Measurements from ENCODE around the gene NUP58. TPM values are rescaled to one million over a fixed set of nuclear protein-coding genes. Genes with fewer than 3 reads are reported as not detected.
"Not testable (repeated sequence)": the region's sequence is repeated elsewhere in the genome, so short reads cannot be mapped to it uniquely, and the experiment has no call there.

The NUP58 gene
- total RNA-seq, 2 experiments from 2014 or later: 80.6 to 86.7 TPM

GRCh38 chr13:25318946-25319345, 17.5 kb downstream of the NUP58 start:
- H3K4me1 Mint-ChIP-seq, H3K27ac Mint-ChIP-seq, CTCF ChIA-PET, H3K27me3 Mint-ChIP-seq, DNase-seq, POLR2A ChIA-PET, H3K9me3 Mint-ChIP-seq, H3K4me3 Mint-ChIP-seq: not testable (repeated sequence)
- H3K36me3 Mint-ChIP-seq (ENCODE audit: low read depth): peaks cover 42% of the 10 kb centered on the region

GRCh38 chr13:25319771-25320170, 18.3 kb downstream of the NUP58 start:
- Mint-ChIP-seq H3K4me3 (no peak overlapping the region), H3K27ac (no peak overlapping the region), H3K27me3 (no peaks in the 10 kb centered on the region), H3K9me3 (no peaks in the 10 kb centered on the region), H3K4me1 (peaks cover 4% of the 10 kb centered on the region), H3K36me3 (ENCODE audit: low read depth) (peaks cover 44% of the 10 kb centered on the region)
- no peak for DNase-seq
- CTCF ChIA-PET: no interaction called here
- POLR2A ChIA-PET: interaction anchor here (2.0 kb wide), 1 partner anchor 17 kb away, joined by 4 read pairs; no protein-coding TSS in a partner anchor

GRCh38 chr13:25324100-25324499, 22.7 kb downstream of the NUP58 start:
- DNase-seq: no peak
- Mint-ChIP-seq H3K27me3 (no peaks in the 10 kb centered on the region), H3K4me1 (no peaks in the 10 kb centered on the region), H3K36me3 (ENCODE audit: low read depth) (peaks cover 40% of the 10 kb centered on the region), H3K9me3 (no peaks in the 10 kb centered on the region), H3K4me3 (no peak overlapping the region), H3K27ac (no peak overlapping the region)
- ChIA-PET CTCF (no interaction called here), POLR2A (interaction anchor here (2.0 kb wide), 1 partner anchor 19 kb away, joined by 11 read pairs; no protein-coding TSS in a partner anchor)

GRCh38 chr13:25329706-25330105, 28.3 kb downstream of the NUP58 start:
- POLR2A ChIA-PET: no interaction called here
- H3K4me3 Mint-ChIP-seq: no peak overlapping the region
- H3K4me1 Mint-ChIP-seq: peaks cover 4% of the 10 kb centered on the region
- DNase-seq: no peak
- H3K27ac Mint-ChIP-seq: no peak overlapping the region
- peaks cover 66% of the 10 kb centered on the region for H3K36me3 Mint-ChIP-seq (ENCODE audit: low read depth)
- CTCF ChIA-PET: no interaction called here
- H3K27me3 Mint-ChIP-seq: no peaks in the 10 kb centered on the region
- H3K9me3 Mint-ChIP-seq: no peaks in the 10 kb centered on the region

GRCh38 chr13:25330541-25330940, 29.1 kb downstream of the NUP58 start:
- no peak for DNase-seq
- Mint-ChIP-seq H3K4me1 (peaks cover 4% of the 10 kb centered on the region), H3K4me3 (no peak overlapping the region), H3K27ac (peak overlapping the region; percentile 8), H3K36me3 (ENCODE audit: low read depth) (peaks cover 64% of the 10 kb centered on the region), H3K27me3 (no peaks in the 10 kb centered on the region), H3K9me3 (no peaks in the 10 kb centered on the region)
- ChIA-PET POLR2A (interaction anchor here (1.4 kb wide), 1 partner anchor 29 kb away, joined by 4 read pairs; the partner anchor contains the start of gene NUP58), CTCF (no interaction called here)

GRCh38 chr13:25335856-25336255, 34.4 kb downstream of the NUP58 start:
- H3K27me3 Mint-ChIP-seq: no peaks in the 10 kb centered on the region
- no peaks in the 10 kb centered on the region for H3K9me3 Mint-ChIP-seq
- POLR2A ChIA-PET: no interaction called here
- DNase-seq: no peak
- no peak overlapping the region for H3K4me3 Mint-ChIP-seq
- H3K27ac Mint-ChIP-seq: no peak overlapping the region
- peaks cover 4% of the 10 kb centered on the region for H3K4me1 Mint-ChIP-seq
- CTCF ChIA-PET: no interaction called here
- peaks cover 54% of the 10 kb centered on the region for H3K36me3 Mint-ChIP-seq (ENCODE audit: low read depth)

- no peak overlapping the region for H3K4me3 Mint-ChIP-seq
- ChIA-PET POLR2A (no interaction called here), CTCF (no interaction called here)
- H3K4me1 Mint-ChIP-seq: no peaks in the 10 kb centered on the region
- H3K9me3 Mint-ChIP-seq: no peaks in the 10 kb centered on the region
- no peak overlapping the region for H3K27ac Mint-ChIP-seq
- peaks cover 6% of the 10 kb centered on the region for H3K36me3 Mint-ChIP-seq (ENCODE audit: low read depth)
- H3K27me3 Mint-ChIP-seq: no peaks in the 10 kb centered on the region
- DNase-seq: no peak
These were observed 44.2 kb downstream of the NUP58 start for GRCh38 chr13:25345576-25345975.

- DNase-seq: no peak
- Mint-ChIP-seq H3K4me1 (no peaks in the 10 kb centered on the region), H3K9me3 (no peaks in the 10 kb centered on the region), H3K36me3 (ENCODE audit: low read depth) (no peaks in the 10 kb centered on the region), H3K27me3 (peaks cover 1% of the 10 kb centered on the region), H3K27ac (no peak overlapping the region), H3K4me3 (no peak overlapping the region)
- ChIA-PET CTCF (no interaction called here), POLR2A (interaction anchor here (1.2 kb wide), 1 partner anchor 51 kb away, joined by 3 read pairs; no protein-coding TSS in a partner anchor)
These were observed 45.7 kb downstream of the NUP58 start for GRCh38 chr13:25347151-25347550.

- ChIA-PET POLR2A (no interaction called here), CTCF (no interaction called here)
- no peak for DNase-seq
- Mint-ChIP-seq H3K27me3 (peaks cover 18% of the 10 kb centered on the region), H3K4me3 (no peak overlapping the region), H3K36me3 (ENCODE audit: low read depth) (no peaks in the 10 kb centered on the region), H3K27ac (no peak overlapping the region), H3K9me3 (no peaks in the 10 kb centered on the region), H3K4me1 (no peaks in the 10 kb centered on the region)
These were observed 50.0 kb downstream of the NUP58 start for GRCh38 chr13:25351404-25351803.

GRCh38 chr13:25352230-25352629, 50.8 kb downstream of the NUP58 start:
- Mint-ChIP-seq H3K27me3 (peaks cover 18% of the 10 kb centered on the region), H3K36me3 (ENCODE audit: low read depth) (no peaks in the 10 kb centered on the region), H3K27ac (no peak overlapping the region), H3K4me3 (no peak overlapping the region), H3K9me3 (no peaks in the 10 kb centered on the region), H3K4me1 (no peaks in the 10 kb centered on the region)
- ChIA-PET POLR2A (no interaction called here), CTCF (interaction anchor here (0.9 kb wide), 1 partner anchor 24 kb away, joined by 3 read pairs; no protein-coding TSS in a partner anchor)
- DNase-seq: no peak

- ChIA-PET POLR2A (no interaction called here), CTCF (no interaction called here)
- DNase-seq: no peak
- Mint-ChIP-seq H3K27me3 (peaks cover 19% of the 10 kb centered on the region), H3K9me3 (no peaks in the 10 kb centered on the region), H3K4me1 (no peaks in the 10 kb centered on the region), H3K4me3 (no peak overlapping the region), H3K36me3 (ENCODE audit: low read depth) (no peaks in the 10 kb centered on the region), H3K27ac (no peak overlapping the region)
These were observed 51.4 kb downstream of the NUP58 start for GRCh38 chr13:25352806-25353205.

GRCh38 chr13:25353344-25353743, 51.9 kb downstream of the NUP58 start:
- no peaks in the 10 kb centered on the region for H3K36me3 Mint-ChIP-seq (ENCODE audit: low read depth)
- DNase-seq: no peak
- H3K4me1 Mint-ChIP-seq: no peaks in the 10 kb centered on the region
- no peaks in the 10 kb centered on the region for H3K9me3 Mint-ChIP-seq
- H3K27ac Mint-ChIP-seq: no peak overlapping the region
- CTCF ChIA-PET: no interaction called here
- peaks cover 23% of the 10 kb centered on the region for H3K27me3 Mint-ChIP-seq
- H3K4me3 Mint-ChIP-seq: no peak overlapping the region
- POLR2A ChIA-PET: no interaction called here

GRCh38 chr13:25354377-25354776, 53.0 kb downstream of the NUP58 start:
- H3K36me3 Mint-ChIP-seq (ENCODE audit: low read depth): no peaks in the 10 kb centered on the region
- POLR2A ChIA-PET: no interaction called here
- no peaks in the 10 kb centered on the region for H3K9me3 Mint-ChIP-seq
- H3K27me3 Mint-ChIP-seq: peaks cover 23% of the 10 kb centered on the region
- no peak overlapping the region for H3K27ac Mint-ChIP-seq
- H3K4me3 Mint-ChIP-seq: no peak overlapping the region
- no peak for DNase-seq
- CTCF ChIA-PET: interaction anchor here (0.6 to 1.0 kb wide), 2 partner anchors 111 to 515 kb away, joined by 3 read pairs; no protein-coding TSS in a partner anchor
- H3K4me1 Mint-ChIP-seq: no peaks in the 10 kb centered on the region

- H3K4me1 Mint-ChIP-seq; H3K4me3 Mint-ChIP-seq; DNase-seq; POLR2A ChIA-PET; H3K36me3 Mint-ChIP-seq (ENCODE audit: low read depth); H3K27ac Mint-ChIP-seq; CTCF ChIA-PET; H3K9me3 Mint-ChIP-seq: not testable (repeated sequence)
- peaks cover 12% of the 10 kb centered on the region for H3K27me3 Mint-ChIP-seq
These were observed 59.0 kb downstream of the NUP58 start for GRCh38 chr13:25360443-25360842.
